ENCODE data around the gene OR2Y1.
"Not testable (repeated sequence)": the region's sequence is repeated elsewhere in the genome, so short reads cannot be mapped to it uniquely, and the experiment has no call there.

OR2Y1 gene

DNA sequence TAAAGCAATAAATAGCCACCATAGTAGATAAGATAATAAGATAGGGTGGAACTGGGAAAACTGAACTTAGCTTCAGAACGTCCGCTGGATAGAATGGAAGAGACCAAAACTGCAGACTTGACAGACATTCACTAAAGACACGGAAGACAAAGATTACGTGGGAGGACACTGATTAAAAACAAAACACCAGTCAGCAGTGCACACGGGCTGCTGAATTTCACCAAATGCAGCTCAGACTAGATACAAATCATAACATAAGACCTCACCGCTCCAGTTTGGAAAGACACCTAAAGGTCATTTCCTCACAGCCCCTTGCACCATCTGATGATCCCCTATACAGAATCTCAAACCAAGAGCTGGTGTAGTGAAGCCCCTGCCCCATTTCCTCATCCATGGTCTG is 2.9 kb upstream of the OR2Y1 start:
- Histone ChIP-seq H3K27ac (no peak overlapping the region), H3K4me3 (no peak overlapping the region)

DNA sequence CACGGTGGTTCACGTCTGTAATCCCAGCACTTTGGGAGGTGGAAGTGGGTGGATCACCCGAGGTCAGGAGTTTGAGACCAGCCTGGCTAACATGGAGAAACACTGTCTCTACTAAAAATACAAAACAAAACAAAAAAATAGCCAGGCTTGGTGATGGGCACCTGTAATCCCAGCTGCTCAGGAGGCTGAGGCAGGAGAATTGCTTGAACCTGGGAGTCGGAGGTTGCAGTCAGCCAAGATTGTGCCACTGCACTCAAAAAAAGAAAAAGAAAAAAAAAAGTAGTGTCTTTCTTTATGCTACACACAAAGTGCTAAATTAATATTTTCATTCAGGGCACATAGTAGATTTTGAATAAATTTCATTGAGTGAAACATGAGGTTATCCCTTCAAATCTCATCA is 1.1 kb upstream of the OR2Y1 start:
- not testable (repeated sequence) for H3K4me3 ChIP-seq

DNA sequence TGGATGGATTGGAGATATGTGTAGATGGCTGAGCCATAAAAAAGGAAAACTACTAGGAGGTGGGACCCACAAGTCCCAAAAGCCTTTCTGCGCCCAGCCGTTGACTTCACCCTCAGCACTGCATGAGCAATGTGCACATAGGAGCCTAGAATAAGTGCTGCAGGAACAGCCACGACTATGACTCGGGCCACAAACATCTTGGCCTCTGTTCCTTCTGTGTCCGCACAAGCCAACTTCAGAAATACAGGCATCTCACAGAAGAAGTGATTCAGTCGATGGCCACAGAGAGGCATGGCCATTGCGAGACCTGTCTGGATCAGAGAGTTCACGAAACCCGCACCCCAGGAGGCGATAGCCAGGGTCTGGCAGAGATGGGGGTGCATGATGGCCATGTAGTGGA is 587 bp downstream of the OR2Y1 start:
- no peak overlapping the region for H3K4me3 ChIP-seq
- H3K27ac ChIP-seq = no peak overlapping the region

More for the DNA sequence above, 1.1 kb upstream of the OR2Y1 start:
- not testable (repeated sequence) for H3K27ac ChIP-seq

DNA sequence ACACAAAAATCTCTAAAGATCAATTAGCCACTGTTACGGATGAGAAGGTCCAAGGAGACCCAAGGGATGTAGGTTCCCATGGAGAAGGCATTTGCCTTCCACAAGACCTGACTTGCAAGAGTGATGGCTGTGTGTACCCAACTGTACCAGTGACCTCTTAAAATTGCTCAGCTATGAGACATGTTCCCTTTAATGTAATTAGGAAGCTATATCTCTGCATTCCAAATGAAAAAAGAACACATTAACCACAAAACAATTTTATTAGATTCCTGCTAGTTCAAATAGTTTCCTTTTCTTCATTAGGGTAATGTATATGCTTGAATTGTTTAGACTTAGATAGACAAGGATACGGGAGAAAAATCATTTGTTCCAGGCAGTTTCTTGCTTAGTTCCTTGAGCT is 3.3 kb downstream of the OR2Y1 start:
- H3K27ac ChIP-seq = no peak overlapping the region
- H3K4me3 ChIP-seq = no peak overlapping the region

DNA sequence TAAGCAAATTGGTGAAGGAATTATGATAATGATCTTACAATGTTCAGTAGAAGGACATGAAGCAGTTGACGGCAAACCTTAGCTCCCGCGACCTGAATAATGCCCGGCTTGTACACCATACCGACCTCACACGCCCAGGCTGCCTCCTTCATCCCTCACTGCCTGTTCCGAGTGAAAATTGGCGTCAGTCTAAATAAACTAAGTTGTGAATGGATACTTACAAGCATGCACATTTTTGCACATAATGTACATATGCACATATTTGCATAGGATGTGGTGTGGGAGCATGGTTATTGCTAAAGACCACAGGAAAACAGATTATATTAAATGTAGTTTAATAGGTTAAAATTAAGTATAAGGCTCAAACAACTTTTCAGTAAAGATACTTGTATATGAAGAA is 14.9 kb downstream of the OR2Y1 start:
- H3K27ac ChIP-seq = no peak overlapping the region
- no peak overlapping the region for H3K4me3 ChIP-seq

DNA sequence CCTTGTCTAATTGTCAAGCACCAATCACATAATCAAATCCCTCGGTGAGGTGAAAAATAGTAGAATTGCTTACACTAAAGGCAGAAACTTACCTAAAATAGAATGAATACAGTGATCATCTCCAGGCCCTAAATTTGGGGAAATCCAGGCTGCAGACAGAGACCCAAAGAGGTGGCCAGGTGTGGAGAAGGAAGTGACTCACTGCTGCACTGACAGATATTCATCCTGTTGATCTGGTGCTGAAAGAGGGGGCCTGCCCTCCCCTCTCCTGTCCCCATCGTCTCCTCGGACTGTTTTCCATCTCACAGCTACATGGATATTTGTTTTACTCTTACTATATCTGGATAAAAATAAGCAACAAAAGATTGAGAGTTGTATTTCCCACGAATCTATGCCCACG is 15.9 kb downstream of the OR2Y1 start:
- Histone ChIP-seq H3K4me3 (no peak overlapping the region), H3K27ac (no peak overlapping the region)

DNA sequence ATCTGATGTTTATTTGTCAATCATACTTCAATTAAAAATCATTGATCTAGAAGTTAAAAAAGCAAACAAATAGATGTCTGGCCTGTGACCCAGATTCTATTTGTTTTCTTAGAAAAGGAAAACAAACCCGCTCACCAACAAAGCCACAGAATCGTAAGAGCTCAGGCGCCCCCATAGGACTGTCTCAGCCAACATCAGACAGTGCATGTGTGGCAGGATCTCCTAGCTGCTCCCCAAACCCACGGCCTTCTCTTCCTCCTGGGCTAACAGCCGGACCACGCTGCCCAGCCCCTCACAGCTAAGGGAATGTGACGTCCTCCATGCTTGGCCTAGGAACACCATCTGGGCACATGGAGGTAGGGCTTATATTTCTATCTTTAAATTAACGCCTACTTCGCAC is 19.4 kb downstream of the OR2Y1 start:
- H3K4me3 ChIP-seq = no peak overlapping the region

DNA sequence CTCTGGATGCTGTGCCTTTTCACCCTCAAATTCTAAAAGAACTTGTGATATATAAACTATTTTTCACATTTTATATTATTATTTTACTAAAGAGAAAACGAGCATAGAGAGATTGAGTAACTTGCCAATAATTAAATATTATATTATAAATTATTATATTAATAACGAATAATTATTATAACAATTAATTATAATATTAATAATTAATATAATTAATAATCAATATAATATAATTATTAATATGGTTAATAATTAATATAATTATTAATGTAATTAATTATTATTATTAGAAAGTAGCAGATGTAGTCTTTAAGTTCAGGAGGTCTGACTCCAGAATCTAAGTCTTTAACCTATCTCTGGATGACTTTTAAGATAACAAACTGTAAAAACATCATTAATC is 20.1 kb downstream of the OR2Y1 start:
- H3K27ac ChIP-seq = no peak overlapping the region

More for the DNA sequence above, 19.4 kb downstream of the OR2Y1 start:
- H3K27ac ChIP-seq = no peak overlapping the region

DNA sequence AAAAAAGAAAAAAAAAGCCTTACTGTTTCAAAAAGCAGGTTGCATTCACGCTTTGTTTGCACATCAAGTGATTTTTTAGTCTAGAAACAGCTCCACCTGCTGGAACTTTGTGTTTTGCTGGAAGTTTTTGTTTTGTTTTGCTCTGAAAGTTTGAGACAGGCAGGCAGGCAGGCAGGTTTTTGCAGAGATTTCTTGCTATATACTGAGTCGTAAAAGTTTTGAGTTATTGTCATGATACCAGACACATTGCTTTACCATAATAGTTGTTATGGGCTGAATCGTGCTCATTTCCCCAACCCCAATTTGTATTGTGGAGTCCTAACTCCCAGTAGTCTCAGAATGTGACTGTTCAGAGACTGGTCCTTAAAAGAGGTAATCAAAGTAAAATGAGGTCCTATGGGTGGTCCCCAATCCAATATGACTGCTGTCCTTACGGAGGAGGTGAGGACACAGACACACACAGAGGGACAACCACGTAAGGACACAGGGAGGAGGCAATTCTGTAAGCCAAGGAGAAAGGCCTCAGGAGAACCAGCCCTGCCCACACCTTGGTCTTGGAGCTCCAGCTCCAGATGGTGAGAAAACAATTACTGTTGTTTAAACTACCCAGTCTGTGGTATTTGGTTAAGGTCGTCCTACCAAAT is 20.9 kb downstream of the OR2Y1 start:
- no peak overlapping the region for H3K27ac ChIP-seq
- no peak overlapping the region for H3K4me3 ChIP-seq

More for the DNA sequence above, 20.1 kb downstream of the OR2Y1 start:
- H3K4me3 ChIP-seq = no peak overlapping the region

DNA sequence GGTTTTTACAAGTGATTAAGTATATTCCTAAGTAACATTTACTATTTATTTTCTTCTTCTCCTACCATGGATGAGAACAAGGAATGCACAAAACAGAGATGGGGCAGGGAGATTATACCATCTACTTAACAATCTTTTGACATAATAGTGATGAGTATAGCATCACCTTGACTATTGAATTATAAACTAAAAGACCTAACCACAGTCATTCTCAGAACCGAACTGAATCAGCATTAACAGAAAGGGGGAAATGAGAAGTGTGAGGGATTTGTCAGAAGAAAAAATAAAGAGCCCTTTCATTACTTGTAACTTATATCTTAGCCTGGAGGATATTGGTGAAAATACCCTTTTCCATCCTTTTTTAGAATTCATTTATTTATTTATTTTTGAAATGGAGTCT is 21.9 kb downstream of the OR2Y1 start:
- no peak overlapping the region for H3K4me3 ChIP-seq
- no peak overlapping the region for H3K27ac ChIP-seq

DNA sequence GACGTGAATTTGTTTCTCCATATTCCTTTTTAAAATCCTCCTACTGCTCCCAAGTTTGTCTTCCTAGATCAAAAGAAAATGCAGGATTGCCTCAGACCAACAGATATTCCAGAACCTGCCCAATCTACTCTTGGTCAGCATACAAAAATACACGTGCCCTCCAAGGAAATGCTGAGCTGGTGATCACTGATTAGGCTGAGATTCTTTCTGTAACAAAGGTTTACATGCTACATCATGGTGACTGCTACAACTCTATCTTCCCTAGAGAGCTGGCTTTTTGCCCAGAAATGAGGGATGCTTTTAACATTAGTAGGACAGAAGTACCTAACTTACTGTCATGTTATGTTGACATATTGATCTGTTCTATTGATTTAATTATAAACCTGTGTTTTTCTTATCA is 35.5 kb downstream of the OR2Y1 start:
- no peak overlapping the region for H3K4me3 ChIP-seq

DNA sequence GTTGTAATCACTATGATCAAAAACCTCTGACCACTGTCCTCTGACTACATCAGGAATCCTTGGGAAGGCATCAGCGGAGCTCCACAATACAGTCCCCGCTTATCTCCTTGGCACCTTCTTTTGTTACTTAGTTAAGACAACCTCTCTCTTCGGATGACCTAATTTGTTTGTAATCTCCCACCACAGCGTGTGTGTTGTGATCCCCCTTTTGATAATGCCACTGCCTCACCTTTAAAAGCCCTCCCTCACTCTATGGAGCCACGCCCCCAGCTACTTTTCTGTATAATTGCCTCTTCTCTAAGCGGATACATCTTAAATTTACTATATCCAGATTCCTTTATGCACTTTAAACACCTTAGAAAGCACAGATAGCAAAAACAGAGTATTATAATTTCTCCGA is 35.9 kb downstream of the OR2Y1 start:
- Histone ChIP-seq H3K27ac (no peak overlapping the region), H3K4me3 (no peak overlapping the region)

More for the DNA sequence above, 35.5 kb downstream of the OR2Y1 start:
- no peak overlapping the region for H3K27ac ChIP-seq

DNA sequence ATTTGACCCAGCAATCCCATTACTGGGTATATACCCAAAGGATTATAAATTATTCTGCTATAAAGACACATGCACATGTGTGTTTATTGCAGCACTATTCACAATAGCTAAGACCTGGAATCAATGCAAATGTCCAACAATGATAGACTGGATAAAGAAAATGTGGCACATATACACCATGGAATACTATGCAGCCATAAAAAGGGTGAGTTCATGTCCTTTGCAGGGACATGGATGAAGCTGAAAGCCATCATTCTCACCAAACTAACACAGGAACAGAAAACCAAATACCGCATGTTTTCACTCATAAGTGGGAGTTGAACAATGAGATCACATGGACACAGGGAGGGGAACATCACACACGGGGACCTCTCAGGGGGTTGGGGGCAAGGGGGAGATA is 36.5 kb downstream of the OR2Y1 start:
- not testable (repeated sequence) for H3K4me3 ChIP-seq, H3K27ac ChIP-seq

DNA sequence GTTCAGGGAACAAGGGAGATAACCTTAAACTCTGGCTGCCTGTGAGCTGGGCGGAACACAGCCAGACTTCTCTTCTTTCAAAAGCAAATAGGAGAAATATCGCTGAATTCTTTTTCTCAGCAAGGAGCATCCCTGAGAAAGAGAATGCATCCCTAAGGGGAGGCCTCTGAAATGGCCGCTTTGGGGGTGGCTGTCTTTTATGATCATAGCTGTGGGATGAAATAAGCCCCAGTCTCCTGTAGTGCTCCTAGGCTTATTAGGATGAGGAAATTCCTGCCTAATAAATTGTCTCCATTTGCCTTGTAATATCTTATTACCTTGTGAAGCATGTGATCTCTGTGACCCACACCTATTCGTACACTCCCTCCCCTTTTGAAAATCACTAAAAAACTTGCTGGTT is 39.4 kb downstream of the OR2Y1 start:
- H3K27ac ChIP-seq, H3K4me3 ChIP-seq: not testable (repeated sequence)

DNA sequence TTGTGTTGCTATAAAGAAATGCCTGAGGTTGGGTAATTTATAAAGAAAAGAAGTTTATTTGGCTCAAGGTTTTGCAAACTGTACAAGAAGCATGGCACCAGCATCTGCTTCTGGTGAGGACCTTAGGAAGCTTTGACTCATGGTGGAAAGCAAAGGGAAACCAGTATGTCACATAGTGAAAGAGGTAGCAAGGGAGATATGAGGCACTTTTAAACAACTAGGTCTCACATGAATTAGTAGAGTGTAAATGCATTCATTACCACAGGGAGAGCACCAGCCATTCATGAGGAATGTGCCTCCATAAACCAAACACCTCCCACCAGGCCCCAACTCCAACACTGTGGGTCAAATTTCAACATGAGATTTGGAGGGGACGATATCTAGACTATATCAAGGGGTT is 40.8 kb downstream of the OR2Y1 start:
- no peak overlapping the region for H3K27ac ChIP-seq
- H3K4me3 ChIP-seq = no peak overlapping the region

DNA sequence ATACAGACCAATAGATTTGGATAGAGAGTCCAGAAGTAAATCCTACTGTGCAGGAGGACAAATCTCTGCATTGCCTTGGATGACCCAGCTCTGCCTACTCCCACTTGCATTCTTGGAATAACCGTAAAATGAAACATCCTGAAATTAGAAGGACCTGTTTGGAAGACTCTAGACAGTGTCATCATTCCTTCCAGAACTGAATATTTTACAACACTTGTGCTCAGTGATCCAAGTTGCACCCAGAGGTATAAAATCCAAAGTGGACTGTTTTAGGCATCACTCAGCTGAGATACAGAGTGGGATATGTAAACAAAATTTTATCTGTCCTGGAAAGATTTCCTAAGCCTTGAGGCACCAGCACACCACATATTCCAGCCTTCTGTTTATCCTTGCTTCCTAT is 43.7 kb downstream of the OR2Y1 start:
- H3K27ac ChIP-seq = no peak overlapping the region
- no peak overlapping the region for H3K4me3 ChIP-seq

DNA sequence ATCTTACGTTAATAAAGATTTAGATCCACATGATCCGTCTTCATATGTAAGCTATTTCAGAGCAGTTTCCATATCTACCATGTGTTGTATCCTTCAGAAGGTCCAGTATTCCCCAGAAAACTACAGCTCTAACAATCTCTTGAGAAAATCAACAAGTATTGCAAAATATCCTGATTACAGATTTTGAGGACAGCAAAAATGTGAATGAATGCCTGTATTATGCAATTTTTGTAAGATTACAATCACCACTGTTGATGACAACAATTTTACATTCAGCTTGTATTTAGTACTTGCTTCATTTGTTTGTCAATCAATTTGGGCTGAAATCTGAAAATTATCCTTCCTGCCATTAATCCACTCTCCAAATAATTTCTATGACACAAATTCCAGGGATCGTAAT is 47.4 kb downstream of the OR2Y1 start:
- Histone ChIP-seq H3K27ac (no peak overlapping the region), H3K4me3 (no peak overlapping the region)

DNA sequence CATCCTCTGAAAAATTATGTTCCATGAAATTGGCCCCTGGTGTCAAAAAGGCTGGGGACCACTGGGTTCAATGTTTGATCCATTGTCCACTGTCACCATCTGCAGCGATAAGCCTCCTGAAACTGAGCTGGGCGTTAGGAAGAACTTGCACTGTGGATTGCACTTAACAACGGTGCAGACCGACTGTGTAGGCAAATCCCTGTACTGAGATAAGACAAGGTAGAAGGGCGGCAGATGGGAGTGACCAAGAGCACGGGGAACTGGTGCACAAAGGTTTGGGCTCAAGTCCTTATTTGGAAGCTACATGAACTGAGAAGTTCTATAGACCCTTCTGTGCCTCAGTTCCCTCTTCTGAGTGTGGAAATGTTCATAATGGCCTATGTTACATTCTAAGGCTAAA is 48.8 kb downstream of the OR2Y1 start:
- no peak overlapping the region for H3K4me3 ChIP-seq
- no peak overlapping the region for H3K27ac ChIP-seq

DNA sequence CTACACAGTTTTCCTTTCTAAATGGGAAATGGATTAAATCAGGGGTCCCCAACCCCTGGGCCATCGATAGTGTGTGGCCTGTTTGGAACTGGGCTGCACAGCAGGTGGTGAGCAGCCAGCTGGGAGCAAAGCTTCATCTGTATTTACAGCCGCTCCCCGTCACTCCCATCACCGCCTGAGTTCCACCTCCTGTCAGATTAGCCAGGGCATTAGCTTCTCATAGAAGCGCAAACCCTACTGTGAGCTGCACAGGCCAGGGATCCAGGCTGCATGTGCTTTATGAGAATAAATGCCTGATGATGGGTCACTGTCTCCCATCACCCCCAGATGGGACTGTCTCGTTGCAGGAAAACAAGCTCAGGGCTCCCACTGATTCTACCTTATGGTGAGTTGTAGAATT is 49.3 kb downstream of the OR2Y1 start:
- H3K27ac ChIP-seq = no peak overlapping the region
- H3K4me3 ChIP-seq = no peak overlapping the region

DNA sequence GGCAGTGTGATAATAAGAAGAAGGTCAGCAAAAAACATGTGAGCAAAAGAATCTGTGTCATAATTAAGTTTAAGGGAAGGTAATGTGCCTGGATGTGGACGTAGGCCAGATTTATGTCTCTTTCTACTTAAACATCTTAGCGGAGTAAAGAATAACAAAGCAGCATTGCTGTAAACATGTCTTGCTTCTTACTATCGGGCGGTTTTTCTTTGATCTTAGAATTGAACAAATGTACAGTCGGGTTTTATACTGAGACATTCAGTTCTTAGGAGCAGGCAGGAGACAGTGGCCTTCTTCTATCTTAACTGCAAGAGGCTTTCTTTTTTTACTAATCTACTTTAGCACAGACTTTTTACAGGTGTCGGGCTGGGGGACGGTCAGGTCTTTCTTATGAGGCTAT is 50.1 kb downstream of the OR2Y1 start:
- Histone ChIP-seq H3K27ac (peak overlapping the region in 1 of 21 experiments; percentile 32), H3K4me3 (no peak overlapping the region)
